Dermis blood vessel endothelial cell (primary cell): ENCODE data around the gene INSYN2A. TPM values are rescaled to one million over a fixed set of nuclear protein-coding genes. Genes with fewer than 3 reads are reported as not detected.

Experiments
- DNase-seq: peaks from one replicate; pipeline ENCODE4 v3.0.0; 2010
- total RNA-seq: library from RNA; depleted of rRNA; stranded (reverse); fragments of >200 nt; gene quantifications from 2 replicates; pipeline ENCODE4 v1.2.3, GENCODE V29; 2014

INSYN2A gene
- not detected in 2 replicates for total RNA-seq

DNA sequence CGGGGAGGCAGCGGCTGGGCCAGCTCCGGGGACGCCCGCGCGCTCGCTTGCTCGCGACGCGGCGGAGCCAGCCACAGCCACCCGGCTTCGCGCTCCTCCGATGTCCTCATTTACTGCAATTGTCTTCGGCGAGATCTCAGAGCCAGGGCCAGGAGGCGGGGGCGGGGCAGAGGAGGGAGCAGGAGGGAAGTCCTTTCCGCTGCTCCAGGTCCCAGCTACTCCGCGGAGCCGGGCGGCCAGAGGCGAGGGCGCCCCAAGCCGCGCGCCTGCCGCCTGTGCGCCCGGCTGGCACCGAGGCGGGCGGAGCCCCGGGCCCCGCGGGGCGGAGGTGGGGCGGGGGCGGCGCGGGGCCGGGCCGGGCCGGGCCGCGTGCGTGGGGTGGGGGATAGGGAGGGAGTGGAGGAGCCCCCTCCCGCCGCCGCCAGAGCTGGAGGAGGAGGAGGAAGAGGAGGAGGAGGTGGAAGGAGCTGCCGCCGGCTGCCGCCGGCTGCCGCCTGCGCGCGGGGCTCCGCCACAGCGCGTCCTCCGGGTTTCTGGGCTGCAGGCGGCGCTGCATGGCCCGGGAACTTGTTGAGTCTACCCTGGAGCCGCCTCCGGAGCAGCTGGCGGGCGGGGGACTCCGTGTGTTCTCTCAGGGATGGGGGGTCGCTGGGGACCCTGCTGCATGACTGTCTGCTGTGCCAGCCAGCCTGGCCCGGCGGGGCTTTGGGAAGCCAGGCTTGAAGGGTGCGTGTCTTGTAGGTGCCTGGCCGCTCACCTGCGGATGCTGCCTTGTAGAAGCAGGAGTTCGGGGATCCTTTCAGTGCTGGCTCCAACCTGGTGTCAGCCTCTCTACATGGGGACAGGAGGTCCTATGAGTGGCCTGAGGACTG is at the start of gene INSYN2A:
Gene INSYN2A, minus strand, starts transcription at position 310 of the 872 bp plus-strand sequence. CDS start 20,196 bp downstream, outside the sequence.
- DNase-seq, result peak; percentile 64

DNA sequence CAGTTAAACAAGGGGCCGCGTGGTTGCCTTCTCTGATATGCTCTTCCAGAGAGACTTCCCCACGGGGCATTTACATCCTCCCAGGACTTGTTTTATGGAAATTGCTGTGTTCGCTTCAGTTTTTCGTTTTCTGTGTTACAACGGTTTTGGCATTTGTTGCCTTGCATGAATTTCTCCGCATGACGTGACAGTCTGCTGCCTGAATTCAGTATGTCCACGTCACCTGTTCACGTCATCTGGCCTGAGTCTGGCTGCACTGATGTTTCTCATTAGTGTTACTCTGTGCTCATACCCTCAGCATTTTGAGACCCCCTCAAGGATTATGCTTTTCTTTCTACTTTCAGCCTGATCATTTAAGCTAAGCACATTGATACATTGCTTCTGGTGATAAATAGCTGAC is 49.1 kb upstream of the INSYN2A start:
- DNase-seq, result no peak

DNA sequence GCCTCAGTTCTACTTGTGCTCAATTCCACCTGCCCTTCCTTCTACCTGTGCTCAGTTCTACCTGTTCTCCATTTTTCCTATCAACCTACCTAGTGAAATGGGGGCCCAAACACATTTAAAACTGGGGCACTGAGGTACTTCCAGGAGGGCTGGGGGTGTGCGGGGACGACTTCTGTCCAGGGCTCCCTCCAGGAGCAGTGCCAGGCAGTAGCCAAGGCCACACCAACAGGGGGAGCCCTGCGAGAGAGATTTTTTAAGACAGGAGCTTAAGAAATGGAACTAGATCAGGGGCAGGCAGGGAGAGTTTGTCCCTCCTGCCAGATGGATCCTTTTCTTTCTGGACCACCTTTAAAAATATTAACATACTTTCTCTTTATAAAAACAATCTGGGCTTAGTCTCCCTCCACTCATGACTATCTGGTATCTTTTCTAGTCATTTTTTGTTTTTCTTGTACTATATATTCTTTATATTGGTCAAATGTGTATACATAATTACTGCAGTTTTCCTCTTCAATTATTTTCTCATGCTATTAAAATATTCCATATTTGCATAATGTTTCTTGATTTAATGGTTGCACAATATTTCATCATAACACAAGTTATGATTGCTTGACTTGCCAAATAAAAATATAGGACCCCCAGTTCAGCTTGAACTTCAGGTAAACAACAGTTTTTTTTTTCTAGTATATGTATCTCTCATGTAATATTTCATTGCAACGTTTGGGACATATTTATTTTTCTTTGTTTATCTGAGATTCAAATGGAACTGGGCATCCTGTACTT is 47.3 kb upstream of the INSYN2A start:
- peak; percentile 76 for DNase-seq

DNA sequence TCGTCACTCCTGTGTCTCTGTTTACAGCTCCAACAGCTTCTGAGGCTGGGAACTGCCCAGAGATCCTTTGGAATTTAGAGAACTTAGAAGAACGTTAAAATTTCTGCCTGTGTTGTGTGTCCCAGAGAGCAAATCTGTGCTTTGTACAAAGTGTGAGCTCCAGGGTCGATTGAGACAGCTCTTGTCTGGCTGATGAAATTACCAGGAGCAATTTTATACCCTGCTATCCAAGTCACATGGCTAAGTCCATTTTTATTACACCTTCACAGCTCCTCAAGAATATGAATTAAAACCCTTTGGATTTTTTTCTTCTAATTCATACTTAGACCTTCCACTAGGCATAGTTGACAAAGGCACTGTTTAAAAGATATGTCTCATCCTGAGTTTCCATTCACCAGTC is 46.5 kb upstream of the INSYN2A start:
- peak; percentile 3 for DNase-seq

DNA sequence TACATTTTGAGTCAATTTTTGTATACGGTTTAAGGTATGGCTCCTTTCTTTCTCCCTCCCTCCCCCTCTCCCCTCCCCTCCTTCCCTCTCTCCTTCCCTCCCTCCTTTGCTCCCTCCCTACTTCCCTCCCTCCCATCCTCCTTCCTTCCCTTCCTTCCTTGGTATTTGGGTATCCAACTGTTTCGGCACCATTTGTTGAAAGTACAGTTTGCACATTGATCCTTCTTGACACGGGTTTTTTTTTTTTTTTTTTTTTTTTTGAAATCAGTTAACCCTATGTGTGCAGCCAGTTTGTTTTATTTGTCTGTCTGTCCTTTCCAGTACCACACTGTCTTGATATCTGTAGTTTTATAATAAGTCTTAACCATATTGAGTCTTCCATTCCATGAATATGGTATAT is 39.9 kb upstream of the INSYN2A start:
- no peak for DNase-seq

GRCh38 chr10:127234306-127234800 is 38.0 kb upstream of the INSYN2A start:
- DNase-seq, result no peak

- peak; percentile 2 for DNase-seq
These were observed 31.9 kb upstream of the INSYN2A start for GRCh38 chr10:127228195-127228787.

DNA sequence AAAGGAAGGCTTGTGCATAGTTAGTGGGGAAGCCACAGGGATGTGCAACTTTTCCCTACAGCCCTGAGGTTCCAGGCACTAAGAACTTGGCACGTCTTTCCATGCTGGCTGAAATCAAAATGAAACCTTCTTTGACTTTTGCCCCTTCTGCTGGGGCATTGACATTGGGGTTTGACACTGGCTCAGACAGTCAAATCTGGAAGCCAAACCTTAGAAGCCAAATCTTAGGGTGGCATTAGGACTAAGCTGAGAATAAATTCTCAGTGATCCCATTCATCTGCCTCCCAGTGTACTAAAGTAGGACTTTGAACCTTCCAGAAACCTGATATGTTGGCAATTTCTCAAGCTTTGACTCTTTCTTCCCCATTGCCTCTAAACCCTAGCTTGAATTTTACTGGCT is 31.3 kb upstream of the INSYN2A start:
- no peak for DNase-seq

DNA sequence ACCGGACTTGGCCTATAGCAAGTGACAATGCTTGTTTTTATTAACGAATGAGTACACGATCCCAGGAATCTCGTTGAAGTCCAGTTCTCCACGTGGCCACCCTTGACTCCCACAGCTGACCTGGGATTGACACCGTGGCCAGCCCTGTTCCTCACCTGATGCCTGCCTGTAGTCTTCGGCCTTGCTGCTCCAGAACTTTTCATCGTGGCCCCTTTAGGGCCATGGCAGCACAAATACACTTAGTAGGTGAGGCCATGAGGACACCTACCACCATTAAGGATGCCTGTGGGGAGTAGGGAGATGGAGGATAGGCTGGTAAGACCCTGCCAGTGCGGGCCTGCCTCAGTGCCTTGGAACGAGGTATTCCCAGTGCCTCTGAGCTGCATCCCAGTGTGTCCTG is 30.6 kb upstream of the INSYN2A start:
- no peak for DNase-seq

DNA sequence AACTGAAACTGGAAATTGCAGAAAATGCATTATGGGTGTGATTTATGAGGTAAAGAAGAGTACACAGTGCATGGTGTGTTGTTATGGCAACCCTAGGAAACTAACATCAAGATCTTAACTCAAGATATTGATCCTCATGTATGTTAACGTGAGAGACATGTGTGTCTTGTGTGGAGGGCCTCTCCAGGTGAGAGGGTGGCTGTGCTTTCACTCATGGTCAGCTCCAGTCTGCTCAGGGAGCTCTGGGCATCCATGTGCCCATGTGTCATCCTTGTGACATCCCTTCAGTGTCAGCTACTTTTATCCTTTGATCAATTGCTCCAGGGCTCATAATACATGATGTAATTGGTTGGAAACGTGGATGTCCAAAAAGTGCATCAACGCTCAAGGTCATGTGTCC is 24.9 kb upstream of the INSYN2A start:
- no peak for DNase-seq

DNA sequence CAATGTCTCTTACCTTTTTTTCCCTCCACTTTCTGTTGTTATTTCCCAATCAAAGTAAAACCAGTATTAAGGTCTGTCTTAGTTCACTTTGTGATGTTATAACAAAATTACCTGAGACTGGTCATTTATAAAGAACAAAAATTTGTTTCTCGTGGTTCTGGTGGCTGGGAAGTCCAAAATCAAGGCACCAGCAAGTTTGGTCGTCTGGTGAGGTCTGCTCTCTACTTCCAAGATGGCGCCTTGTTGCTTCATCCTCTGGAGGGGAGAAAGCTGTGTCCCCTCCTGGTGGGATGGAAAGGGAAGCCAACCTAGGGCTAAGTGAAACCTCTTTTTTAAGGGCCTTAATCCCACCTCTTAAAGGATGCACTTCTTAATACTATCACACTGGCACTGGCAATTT is 22.3 kb upstream of the INSYN2A start:
- no peak for DNase-seq

DNA sequence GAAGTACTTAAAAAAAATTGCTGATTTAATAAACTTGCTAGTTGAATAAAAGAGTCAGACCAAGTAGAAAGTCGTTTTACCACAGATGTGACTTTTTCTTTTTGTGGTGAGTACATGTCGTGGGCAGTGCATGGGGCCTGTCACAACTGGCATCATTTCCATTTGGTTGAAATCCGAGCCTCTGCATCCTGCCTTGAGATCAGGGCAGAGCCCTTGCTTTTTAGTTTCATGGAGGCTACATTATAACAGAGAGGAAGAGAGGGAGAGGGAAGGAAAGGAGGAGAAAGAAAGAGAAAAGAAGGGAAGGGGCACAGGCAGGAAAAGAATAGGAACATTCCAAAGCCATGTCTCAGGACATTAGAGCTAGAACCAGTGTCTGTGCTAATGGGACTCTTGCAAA is 20.4 kb upstream of the INSYN2A start:
- DNase-seq, result no peak

- DNase-seq, result no peak
These were observed 19.9 kb upstream of the INSYN2A start for GRCh38 chr10:127216274-127216673.

DNA sequence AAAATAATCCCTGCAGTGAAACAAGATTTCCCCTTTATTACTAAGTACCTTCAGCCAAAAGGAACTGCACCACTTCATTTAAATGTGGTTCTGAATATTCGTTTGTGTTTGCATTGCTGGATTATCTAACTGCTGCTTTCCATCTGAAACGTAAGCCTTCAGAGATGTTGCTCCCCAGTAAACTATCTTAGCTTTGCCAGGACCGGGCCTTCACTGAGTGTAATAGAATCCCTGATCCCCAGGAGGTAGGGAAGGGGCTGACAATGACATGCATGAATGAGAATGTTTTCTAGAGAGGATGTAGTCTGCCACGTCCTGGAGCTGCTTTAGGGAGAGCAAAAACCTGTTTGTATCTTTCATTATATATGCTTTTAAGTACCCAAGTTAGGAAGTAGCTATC is 19.5 kb upstream of the INSYN2A start:
- no peak for DNase-seq

DNA sequence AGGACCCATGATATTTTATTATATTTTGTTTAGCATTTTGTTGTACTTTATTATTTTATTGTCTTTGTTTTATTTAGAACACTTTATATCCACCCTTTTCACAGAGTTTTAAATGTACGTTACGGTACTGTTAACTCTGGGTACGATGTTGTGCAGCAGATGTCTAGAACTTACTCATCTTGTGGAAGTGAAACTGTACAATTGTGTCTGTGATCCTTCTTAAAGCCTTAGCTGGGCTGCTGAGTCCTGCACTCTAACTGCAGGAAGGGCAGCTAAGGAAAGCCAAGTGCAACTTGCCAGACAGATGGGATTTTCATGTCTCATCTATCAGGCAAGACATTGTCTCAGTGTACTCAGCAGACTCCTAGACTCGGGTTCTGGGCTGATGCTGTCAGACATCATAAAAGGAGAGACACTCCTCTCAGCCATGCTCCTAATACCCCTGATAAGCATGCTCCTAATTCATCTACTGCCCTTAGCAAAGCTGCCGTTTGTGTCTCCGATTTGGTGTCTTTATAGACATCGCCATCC is 14.6 kb upstream of the INSYN2A start:
- no peak for DNase-seq

DNA sequence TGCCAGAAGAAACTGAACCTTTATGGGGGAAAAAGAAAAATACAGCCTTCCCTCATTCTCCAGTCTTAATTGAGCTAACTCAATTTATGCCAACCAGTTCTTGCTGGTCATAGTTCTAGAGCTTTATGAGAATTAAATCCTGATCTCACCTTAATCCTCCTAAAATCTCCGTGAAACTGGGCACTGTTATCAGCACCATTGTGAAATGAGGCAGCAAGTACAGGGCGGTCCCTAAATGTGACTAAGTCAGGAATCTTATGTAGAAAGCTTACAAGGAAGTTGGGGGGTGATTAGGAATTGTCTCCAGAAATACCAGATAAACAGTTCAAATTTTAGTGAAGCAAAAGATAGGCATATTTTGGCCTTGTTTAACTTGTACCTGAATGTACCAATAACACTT is 10.7 kb upstream of the INSYN2A start:
- no peak for DNase-seq

DNA sequence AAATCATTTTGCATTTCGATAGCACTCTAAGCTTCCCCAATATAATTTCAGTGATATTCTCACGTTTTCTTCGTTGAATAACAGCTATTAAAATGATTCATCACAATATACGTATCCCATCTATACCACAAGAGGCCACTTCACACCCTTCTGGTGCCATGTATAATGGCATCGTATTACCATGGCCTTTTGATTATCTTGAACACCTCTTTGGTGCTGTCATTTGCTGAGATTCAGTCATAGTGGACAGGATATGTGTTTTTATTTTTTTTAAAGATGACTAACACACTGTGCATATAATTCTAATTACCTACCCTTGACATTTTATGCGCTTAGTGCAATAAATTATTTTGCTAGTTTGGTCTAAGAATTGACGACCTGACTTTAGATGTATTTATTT is 6.7 kb upstream of the INSYN2A start:
- DNase-seq, result no peak

- DNase-seq, result no peak
These were observed 4.3 kb upstream of the INSYN2A start for GRCh38 chr10:127200646-127201045.

DNA sequence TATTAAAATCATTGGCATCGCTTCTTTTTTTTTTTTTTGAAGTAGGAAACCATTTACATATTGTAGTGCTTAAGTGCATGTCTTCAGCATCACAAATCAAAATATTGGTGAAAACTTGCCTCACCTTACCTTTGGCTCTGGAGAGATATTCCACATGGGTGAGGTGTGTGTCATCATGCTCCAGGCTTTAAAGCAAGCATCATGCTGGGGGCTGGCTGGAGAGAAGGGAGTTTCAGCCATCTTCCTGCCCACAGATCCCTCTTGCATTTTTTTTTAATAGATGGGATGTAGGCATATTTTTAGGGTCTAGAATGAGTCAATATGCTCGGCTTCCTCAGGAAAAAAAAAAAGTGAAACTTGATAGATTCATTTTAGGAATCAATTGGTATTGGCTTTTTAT is 2.3 kb upstream of the INSYN2A start:
- DNase-seq, result no peak

DNA sequence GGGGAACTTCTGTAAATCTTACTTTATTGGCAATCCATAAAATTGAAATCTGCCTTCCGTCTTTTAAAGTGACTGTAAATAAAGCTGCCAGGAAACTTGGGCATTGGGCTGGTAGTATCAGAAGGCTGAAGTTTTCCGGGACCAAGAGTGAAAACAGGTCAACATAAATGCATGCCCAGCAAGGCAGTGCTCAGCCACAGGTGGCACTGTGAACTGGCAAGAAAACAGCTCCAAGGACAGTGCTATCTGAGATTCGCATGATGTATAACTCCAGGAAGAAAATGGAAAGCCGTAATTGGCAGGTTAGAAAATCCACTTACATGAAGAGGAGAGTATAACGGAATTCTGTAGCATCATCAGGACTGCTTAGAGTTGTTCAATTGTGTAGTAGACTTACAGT is 1.9 kb upstream of the INSYN2A start:
- peak; percentile 7 for DNase-seq

GRCh38 chr10:127197154-127197432 is 702 bp upstream of the INSYN2A start:
- DNase-seq, result no peak

DNA sequence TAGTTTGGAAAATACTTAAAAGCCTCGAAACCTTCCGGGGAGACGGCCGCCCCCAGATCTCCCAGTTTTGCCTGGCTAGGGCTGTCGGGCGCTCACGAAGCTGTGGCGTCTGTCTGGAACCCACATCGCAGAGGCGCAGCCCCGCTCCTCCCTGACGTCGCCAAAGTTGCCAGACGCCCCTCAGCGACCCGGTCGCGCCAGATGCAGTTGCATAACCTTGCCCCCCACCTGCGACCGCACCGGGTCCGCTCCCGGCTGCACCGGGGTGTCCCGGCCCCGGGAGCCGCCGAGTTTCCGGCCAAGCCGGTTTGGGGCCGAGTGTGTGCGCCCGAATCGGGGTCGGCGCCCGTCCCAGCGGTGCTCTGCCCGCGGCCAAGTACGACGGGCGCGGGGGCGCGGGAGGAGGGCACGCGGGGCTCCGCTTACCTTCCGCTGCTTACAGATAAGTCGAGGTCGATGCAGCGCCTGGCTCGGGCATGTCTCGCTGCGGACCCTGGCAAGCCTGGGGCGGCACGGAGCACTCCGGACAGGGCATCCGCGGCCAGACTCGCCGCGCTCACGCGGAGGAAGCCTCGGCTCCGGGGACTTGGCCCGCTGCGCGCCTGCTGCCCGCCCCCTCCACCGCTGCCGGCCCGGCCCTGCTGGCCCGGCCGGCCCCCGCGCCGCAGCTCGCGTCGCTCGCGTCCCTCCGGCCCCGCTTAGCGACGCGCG is 665 bp downstream of the INSYN2A start:
- peak; percentile 51 for DNase-seq

DNA sequence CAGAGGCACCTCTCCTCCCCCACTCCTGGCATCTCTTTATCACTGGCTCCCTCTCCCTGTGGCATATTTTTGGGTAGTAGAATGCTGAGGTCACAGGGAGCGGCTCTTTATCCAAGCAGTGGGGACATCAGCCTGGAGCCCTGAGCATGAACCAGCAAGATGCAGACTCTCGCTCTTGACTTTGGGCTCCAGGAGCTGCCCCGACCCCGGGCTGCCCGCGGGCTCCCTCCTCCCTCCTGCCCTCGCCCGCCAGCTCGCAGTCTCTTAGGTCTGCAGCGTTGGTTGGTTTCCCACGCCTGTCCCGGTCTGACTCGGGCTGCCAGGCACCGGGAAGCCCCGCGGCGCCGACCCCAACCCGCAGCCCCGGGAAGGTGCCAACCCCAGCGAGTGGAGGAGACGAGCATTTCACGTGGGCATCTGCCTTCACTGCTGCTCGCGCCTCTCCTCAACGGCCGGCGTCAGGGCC is 1.3 kb downstream of the INSYN2A start:
- peak; percentile 12 for DNase-seq
